Hepatic stellate cell (primary cell): ENCODE results near the gene ALPK3.

Experiments
- DNase-seq: peaks from one replicate; pipeline ENCODE4 v3.0.0; 2011; ENCODE audit warnings: low spot score

Gene ALPK3

GRCh38 chr15:84846269-84846668, 29.1 kb downstream of the ALPK3 start:
- DNase-seq: no peak

DNA sequence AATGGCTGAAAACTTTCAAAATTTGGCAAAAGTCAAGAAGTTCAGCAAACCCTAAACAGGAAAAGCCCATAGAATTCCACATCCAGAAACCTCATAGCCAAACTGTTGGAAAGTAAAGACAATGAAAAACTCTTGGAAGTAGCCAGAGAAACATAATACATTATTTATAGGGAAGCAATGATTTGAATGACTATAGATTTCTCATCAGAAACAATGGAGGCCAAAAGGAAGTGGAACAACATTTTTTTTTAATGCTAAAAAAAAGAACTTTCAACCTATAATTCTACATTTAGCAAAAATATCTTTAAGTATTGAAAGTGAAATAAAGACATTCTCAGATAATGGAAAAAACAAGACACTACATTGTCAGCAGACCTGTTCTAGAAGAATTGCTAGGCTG, 30.2 kb downstream of the ALPK3 start:
- DNase-seq: no peak

- no peak for DNase-seq
Measured at GRCh38 chr15:84852212-84852611, 35.1 kb downstream of the ALPK3 start.

DNA sequence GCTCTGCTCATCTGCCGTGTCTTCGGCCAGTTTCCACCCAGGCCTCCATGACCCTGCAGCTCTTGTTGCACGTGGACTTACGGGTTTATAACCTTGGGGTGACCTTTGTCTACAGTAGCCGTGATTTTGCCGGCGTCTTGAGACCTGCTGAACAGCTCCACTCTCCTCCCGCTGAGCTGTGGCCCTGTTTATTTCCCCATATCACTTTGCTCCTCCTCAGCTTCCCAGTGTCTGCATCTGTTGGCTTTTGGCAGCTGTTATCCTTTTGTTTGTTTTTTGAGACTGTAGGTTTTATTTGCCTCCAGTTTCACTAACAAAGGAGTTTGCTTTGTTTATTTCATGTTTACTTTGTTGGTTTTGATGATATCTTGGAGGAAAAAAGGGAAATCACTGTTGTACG, 38.0 kb downstream of the ALPK3 start:
- no peak for DNase-seq

DNA sequence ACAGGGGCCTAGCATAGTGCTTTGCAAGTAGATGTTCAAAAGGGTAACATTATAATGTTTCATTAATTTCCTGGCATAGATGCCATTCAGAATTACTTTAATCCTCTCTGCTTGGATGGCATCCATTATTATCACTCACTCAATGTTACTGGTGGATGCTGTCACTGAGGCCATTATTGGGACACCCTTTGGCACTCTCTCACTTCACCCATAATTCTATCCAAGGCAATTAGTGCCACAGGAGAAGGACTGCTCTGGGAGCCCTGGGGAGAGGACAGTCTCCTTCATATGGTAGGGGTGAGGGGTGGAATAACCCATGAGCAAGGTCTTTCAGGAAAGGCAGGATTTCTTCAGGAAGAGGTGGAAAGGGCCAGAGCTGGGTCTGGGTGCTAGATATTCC, 38.6 kb downstream of the ALPK3 start:
- no peak for DNase-seq

- DNase-seq: no peak
Measured at GRCh38 chr15:84856731-84857417, 39.7 kb downstream of the ALPK3 start.

DNA sequence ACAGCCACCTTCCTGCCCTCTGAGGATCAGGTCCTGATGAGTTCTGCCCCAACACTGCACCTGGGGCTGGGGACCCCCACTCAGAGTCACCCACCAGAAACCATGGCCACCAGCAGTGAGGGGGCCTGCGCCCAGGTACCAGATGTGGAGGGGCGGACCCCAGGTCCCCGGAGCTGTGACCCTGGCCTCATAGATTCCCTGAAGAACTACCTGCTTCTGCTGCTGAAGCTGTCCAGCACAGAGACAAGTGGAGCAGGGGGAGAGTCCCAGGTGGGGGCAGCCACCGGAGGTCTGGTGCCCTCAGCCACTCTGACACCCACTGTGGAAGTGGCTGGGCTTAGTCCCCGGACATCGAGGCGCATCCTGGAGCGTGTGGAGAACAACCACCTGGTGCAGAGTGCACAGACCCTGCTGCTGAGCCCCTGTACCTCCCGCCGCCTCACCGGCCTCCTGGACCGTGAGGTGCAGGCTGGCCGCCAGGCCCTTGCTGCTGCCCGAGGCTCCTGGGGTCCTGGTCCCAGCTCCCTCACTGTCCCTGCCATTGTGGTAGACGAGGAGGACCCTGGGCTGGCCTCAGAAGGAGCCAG, 40.4 kb downstream of the ALPK3 start:
- no peak for DNase-seq

DNA sequence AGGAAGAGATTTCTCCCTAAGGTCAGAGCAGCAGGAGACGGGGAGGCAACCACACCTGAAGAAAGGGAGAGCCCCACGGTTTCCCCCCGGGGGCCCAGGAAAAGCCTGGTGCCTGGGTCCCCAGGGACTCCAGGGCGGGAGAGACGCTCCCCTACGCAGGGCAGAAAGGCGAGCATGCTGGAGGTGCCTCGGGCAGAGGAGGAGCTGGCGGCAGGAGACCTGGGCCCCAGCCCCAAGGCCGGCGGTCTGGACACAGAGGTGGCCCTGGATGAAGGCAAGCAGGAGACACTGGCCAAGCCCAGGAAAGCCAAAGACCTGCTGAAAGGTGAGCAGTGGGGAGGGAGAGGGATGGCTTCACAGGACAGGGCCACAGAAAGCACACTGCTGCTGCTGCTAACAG, 41.1 kb downstream of the ALPK3 start:
- no peak for DNase-seq

DNA sequence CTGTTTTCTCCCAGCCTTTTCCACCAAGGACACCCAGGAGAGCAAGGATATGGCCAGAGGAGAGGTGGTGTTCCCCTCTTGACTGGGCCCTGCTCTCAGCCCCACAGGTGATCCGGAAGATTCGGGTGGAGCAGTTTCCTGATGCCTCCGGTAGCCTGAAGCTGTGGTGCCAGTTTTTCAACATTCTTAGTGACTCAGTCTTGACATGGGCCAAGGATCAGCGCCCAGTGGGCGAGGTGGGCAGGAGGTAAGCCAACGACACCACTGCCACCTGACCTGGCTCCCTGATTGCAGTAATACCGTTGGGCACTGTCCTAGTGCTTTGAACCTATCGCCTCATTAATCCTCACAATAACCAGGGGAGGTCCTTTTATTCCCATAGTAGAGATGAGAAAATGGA, 42.0 kb downstream of the ALPK3 start:
- DNase-seq: no peak

DNA sequence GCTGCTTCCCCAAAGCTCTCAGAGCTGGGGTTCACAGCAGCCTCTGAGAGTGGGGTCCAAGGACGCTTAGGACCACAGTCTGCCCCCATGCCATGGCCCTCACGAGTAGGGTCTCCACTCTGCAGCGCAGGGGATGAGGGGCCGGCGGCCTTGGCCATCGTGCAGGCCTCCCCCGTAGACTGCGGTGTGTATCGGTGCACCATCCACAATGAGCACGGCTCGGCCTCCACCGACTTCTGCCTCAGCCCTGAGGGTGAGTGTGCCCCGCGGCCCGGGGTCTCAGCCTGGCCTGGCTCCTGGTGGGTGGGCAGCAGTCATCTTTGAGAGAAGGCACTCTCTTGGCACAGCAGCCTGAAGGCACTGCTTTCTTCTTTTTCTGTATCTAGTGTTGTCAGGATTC, 42.5 kb downstream of the ALPK3 start:
- no peak for DNase-seq

- no peak for DNase-seq
Measured at GRCh38 chr15:84861781-84862180, 44.6 kb downstream of the ALPK3 start.

DNA sequence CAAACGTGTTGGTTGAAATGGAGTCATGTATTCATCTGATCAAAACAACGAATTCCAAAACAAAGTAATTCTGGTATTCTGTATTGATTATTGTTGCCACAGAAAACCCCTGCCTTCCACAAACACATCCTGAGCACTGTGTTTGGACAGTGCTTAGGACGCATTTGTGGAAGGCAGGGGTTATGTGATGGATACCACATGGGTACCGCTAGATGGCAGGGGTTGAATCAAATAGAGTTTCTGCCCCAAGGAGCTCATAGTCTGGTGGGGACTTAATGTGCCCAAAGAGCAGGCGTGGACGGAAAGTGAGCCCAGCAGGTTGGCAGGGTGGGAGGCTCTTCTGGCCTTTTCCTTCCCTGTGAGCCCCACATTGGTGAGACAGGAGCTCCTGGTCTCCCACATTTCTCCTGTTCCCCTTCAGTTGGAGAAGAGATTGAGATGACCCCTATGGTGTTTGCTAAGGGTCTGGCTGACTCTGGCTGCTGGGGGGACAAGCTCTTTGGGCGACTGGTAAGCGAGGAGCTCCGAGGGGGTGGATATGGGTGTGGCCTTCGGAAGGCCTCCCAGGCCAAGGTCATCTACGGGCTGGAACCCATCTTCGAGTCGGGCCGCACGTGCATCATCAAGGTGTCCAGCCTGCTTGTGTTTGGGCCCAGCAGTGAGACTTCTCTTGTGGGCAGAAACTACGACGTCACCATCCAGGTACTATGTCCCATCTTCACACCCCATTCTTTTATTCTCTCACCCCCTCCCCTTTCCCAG, 45.2 kb downstream of the ALPK3 start:
- no peak for DNase-seq

GRCh38 chr15:84863565-84864443, 46.6 kb downstream of the ALPK3 start:
- peak; percentile 65 for DNase-seq

- no peak for DNase-seq
Measured at GRCh38 chr15:84864444-84864795, 47.3 kb downstream of the ALPK3 start.

- no peak for DNase-seq
Measured at GRCh38 chr15:84865074-84865569, 48.0 kb downstream of the ALPK3 start.

GRCh38 chr15:84868037-84868880, 51.1 kb downstream of the ALPK3 start:
- no peak for DNase-seq

DNA sequence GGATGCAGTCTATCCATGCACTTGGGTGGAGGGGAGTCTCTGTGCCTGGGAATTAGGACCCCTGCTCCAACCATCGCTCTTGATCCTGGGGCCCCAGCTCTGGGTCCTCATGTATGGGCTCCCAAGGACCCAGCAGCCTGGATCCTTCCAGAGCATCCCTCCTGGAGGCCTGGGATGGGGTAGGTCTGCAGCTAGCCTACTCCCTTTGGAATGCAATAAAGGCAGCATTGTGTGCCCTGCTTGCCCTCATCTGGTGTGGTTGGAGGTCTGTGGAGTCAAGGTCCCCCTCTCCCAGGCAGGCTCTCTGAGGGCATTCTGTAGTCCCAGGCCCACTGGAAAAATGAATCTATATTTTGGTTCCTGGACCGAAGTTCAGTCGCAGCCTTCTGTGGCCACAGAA, 52.4 kb downstream of the ALPK3 start:
- DNase-seq: no peak

DNA sequence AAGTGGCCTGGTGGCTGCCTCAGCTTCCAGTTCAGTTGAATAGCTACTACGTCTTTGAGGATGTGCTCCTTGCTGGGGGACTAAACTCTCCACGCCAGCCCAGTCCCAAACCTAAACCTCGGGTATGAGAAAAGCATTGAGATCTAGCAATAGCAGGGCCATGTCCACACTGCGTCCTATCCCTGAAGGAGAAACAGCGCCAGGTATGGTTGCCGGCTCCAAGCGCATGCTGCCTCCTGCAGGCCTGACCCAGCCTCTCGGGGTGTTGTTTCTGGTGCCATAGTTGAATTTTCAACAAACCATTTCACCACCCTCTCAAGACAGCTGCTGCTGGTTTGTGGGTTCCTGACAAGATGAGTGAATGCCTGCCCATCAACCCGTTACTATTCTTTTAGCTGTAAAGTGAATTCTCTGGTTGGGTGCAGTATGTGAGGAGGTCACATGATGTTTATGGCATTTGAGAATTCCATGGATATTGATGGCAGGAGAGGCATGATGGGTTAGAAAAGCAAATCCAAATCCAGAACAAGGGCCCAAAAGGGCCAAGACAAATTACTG, 54.4 kb downstream of the ALPK3 start:
- no peak for DNase-seq

DNA sequence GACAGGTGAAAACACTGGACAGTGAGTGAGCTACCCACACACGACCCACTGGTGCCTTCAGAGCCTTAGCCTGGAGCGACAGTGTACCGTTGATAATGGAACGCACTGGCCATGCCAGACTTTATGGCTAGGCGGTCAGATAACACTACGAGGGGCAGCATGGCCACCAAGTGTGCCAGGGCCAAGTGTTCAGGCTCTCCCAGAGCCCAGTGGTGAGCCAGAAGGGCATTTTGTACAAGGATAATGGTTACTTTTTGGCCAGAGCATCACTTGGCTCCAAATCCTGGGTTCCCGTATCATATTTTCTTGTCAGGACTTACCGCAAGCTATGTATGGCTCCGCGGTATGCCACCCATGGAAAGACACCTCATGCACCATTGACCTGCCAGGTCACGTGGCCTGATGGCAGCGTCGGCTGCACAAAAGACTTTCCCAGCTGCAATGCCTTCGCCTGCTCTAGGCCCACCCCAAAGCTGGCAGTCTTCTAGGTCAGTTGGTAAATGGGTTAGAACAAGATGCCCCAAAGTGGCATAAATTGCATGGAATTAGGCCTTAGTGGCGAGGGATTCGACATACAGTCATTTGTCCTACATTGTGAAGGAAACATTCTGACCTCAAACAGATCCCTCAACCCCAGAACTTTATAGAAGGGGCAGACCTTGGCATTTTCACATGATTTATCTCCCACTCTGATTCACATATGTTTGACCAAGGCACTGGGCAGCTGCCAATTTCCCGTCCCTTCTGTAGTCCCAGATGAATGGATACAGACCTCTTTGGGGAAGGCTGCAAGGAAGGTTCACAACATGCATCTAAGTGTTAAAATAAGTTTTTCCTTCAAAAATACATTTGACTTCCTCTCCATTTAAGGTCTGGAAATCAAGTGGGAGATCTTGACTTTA, 55.1 kb downstream of the ALPK3 start:
- DNase-seq: no peak

DNA sequence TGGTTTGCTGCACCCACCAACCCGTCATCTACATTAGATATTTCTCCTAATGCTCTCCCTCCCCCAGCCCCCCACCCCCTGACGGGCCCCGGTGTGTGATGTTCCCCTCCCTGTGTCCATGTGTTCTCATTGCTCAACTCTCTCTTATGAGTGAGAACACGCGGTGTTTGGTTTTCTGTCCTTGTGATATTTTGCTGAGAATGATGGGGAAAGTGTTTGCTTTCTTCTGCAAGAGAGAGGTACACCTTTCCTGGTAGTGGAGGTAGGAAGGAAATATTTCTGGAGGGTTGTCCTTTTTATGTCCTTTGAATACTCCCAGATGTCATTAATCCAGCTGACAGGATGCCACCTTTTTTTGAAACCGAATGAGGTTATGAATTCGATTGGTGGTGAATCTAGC, 56.8 kb downstream of the ALPK3 start:
- DNase-seq: no peak
